HFF-Myc (cell line): ENCODE data around the gene RABL3.
"Not testable (repeated sequence)": the region's sequence is repeated elsewhere in the genome, so short reads cannot be mapped to it uniquely, and the experiment has no call there.

Experiments
- DNase-seq: peaks from one replicate; pipeline ENCODE4 v3.0.0-alpha.2; 2011; ENCODE audit warnings: low read depth; ENCODE audit errors: extremely low read depth
- H3K4me3 ChIP-seq: replicated peaks from 2 replicates; pipeline ENCODE4 v1.5.1; 2011; ENCODE audit warnings: low read depth, mild to moderate bottlenecking, control low read depth, low read length
- TF ChIP-seq, protein P1 (sequence below): IDR thresholded peaks from 2 replicates; pipeline ENCODE4 v1.5.1; 2012; ENCODE audit warnings: mild to moderate bottlenecking, low read depth, low read length, control low read depth; ENCODE audit errors: missing control alignments

Gene RABL3

DNA sequence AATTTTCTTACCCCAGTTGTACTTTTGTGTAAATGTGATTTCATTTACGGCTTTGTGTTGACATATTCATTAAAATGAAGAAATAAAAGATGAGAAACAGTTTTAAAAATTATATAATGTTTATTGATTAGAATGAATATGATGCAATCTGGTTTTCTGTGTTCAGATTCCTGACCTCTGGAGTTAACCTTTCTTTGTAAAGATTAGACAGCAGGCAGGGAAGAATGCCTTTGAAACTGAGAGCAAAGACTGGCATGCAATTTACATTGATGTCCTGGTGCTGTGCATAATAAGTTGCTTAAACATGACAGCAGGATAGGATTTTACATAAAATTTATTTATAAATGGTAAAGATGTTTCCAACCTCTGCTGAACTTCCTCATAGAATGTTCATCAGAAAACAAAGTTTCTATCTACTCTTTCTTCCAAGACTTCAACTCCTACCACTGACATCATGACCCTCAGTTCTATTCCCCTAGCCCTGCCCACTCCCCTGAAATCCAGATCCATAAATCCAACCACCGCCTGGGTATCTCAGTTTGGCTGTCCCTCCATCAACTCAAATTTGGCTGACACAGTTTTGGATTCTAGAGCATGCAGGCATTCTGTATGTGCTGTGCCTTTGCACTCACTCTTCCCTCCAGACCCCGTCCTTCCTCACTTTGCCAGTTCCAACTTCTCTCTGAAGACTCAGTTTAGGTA lies 62.0 kb downstream of the RABL3 start:
- H3K4me3 ChIP-seq, result no peak overlapping the region
- no peak for DNase-seq
- TF ChIP-seq, protein P1, sequence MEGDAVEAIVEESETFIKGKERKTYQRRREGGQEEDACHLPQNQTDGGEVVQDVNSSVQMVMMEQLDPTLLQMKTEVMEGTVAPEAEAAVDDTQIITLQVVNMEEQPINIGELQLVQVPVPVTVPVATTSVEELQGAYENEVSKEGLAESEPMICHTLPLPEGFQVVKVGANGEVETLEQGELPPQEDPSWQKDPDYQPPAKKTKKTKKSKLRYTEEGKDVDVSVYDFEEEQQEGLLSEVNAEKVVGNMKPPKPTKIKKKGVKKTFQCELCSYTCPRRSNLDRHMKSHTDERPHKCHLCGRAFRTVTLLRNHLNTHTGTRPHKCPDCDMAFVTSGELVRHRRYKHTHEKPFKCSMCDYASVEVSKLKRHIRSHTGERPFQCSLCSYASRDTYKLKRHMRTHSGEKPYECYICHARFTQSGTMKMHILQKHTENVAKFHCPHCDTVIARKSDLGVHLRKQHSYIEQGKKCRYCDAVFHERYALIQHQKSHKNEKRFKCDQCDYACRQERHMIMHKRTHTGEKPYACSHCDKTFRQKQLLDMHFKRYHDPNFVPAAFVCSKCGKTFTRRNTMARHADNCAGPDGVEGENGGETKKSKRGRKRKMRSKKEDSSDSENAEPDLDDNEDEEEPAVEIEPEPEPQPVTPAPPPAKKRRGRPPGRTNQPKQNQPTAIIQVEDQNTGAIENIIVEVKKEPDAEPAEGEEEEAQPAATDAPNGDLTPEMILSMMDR, result no peak

DNA sequence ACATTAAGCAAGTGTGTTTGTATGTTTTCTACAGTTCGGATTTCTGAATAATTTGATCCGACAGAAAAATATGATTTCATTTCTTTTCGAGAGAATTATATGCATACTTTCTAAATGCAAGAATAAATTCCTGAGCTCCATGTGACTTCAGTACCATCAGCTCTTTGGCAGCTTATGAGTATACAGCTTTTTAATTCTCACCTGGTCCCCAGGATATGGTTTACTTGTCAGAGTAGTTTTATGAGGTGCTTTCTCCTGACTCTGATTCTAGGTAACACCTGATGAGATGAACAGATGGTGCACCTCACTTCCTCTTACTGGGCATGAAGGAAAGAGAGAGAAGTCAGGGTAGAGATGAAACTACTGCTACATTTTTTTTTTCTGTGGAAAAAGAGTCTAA lies 63.3 kb downstream of the RABL3 start:
- TF ChIP-seq, protein P1, result no peak
- no peak for DNase-seq
- no peak overlapping the region for H3K4me3 ChIP-seq

- TF ChIP-seq, protein P1, result no peak
- no peak overlapping the region for H3K4me3 ChIP-seq
- DNase-seq, result peak; percentile 16
Observed at GRCh38 chr3:120678331-120678947, 63.9 kb downstream of the RABL3 start.

DNA sequence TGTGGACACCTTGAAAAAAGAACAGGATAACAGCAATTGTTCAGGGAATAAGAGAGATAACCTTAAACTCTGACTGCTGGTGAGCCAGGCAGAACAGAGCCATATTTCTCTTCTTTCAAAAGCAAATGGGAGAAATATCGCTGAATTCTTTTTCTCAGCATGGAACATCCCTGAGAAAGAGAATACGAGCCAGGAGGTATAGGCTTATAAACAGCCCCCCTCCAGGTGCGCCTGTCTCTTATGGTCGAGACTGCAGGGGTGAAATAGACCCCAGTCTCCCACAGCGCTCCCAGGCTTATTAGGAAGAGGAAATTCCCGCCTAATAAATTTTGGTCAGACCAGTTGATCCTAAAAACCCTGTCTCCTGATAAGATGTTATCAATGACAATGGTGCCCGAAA lies 65.1 kb downstream of the RABL3 start:
- H3K4me3 ChIP-seq, DNase-seq: not testable (repeated sequence)

GRCh38 chr3:120673116-120673515 lies 69.2 kb downstream of the RABL3 start:
- DNase-seq, result no peak

DNA sequence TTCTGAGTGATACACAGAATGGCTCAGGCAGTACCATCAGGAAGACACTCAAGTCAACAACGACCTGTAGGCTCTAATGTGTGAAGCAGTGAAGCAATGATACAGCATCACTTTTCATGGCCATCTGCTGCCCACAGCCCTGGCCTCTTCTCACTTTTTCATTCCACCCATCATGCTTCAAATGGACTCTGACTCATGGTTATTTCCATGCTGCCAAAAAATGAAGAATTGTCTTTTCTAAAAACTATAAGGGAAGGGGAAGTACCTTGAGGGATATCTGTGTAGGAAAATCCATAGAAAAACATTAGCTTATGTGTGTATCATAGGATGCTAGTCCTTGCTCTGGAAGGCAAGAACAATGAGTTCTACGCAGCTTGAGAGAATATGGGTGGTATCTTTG lies 71.7 kb downstream of the RABL3 start:
- TF ChIP-seq, protein P1, result no peak
- no peak overlapping the region for H3K4me3 ChIP-seq
- no peak for DNase-seq

More at GRCh38 chr3:120673116-120673515, 69.2 kb downstream of the RABL3 start:
- TF ChIP-seq, protein P1, result no peak
- H3K4me3 ChIP-seq, result no peak overlapping the region

GRCh38 chr3:120664926-120665325 lies 77.4 kb downstream of the RABL3 start:
- no peak for DNase-seq
- TF ChIP-seq, protein P1, result no peak

More at GRCh38 chr3:120664926-120665325, 77.4 kb downstream of the RABL3 start:
- no peak overlapping the region for H3K4me3 ChIP-seq
